Thymus (tissue), 11 donors: ENCODE results near the gene DMWD. TPM values are rescaled to one million over a fixed set of nuclear protein-coding genes. Genes with fewer than 3 reads are reported as not detected.

Experiments used
- DNase-seq, 9 donors: peaks; one replicate each; pipeline ENCODE4 v3.0.0-alpha.2; 2013; ENCODE audit warnings: low spot score in 9 of 9, low read depth in 6 of 9, missing footprints in 1 of 9
- H3K27ac ChIP-seq, 2 donors: one replicate each; pipeline ENCODE4 v1.5.1; 2013; ENCODE audit warnings: control low read depth in 1 of 2, low read depth in 1 of 2, low read length in 1 of 2, mild to moderate bottlenecking in 1 of 2, moderate library complexity in 1 of 2
- H3K27me3 ChIP-seq, 2 donors: one replicate each; pipeline ENCODE4 v1.5.1; 2013; ENCODE audit warnings: low read length in 1 of 2; ENCODE audit not compliant: control insufficient read depth in 2 of 2, insufficient read depth in 1 of 2
- H3K36me3 ChIP-seq, 2 donors: one replicate each; pipeline ENCODE4 v1.5.1; 2013; ENCODE audit warnings: low read length in 1 of 2, mild to moderate bottlenecking in 1 of 2, moderate library complexity in 1 of 2; ENCODE audit not compliant: control insufficient read depth in 2 of 2, insufficient read depth in 2 of 2
- H3K4me1 ChIP-seq, 2 donors: one replicate each; pipeline ENCODE4 v1.5.1; 2013; ENCODE audit warnings: low read length in 2 of 2; ENCODE audit not compliant: control insufficient read depth in 2 of 2, insufficient read depth in 2 of 2
- H3K4me3 ChIP-seq, 2 donors: one replicate each; pipeline ENCODE4 v1.5.1; 2013; ENCODE audit warnings: low read length in 2 of 2, control low read depth in 1 of 2, mild to moderate bottlenecking in 1 of 2
- H3K9me3 ChIP-seq, 2 donors: one replicate each; pipeline ENCODE4 v1.5.1; 2013; ENCODE audit warnings: low read length in 1 of 2, mild to moderate bottlenecking in 1 of 2; ENCODE audit not compliant: control insufficient read depth in 2 of 2, insufficient read depth in 1 of 2
- WGBS: extraction: QIAGEN DNeasy Blood & Tissue Kit; methylation state at CpG from one replicate; pipeline ENCODE4 v1.1.7; 2013; 5-methylcytosine and 5-hydroxymethylcytosine counted together
- polyA plus RNA-seq: library from polyadenylated mRNA; stranded (reverse); fragments of 200-250 nt; gene quantifications from one replicate; pipeline ENCODE4 v1.2.3, GENCODE V29; 2013
- total RNA-seq: library from RNA; stranded (reverse); fragments of 120-200 nt; gene quantifications from one replicate; pipeline ENCODE4 v1.2.4, GENCODE V29; 2013
- donor health status: healthy.

DMWD gene
- total and polyA plus RNA-seq, 2 donors = 12.4 to 18.1 TPM

GRCh38 chr19:45785781-45786532, 6.7 kb downstream of the DMWD start:
- WGBS = 97% methylated on average over 57 of the region's 57 CpGs
- H3K4me1 ChIP-seq = peaks cover 0 to 5% of the 10 kb centered on the region in 2 donors
- no peak overlapping the region for H3K27ac ChIP-seq
- peaks cover 48 to 52% of the 10 kb centered on the region in 2 donors for H3K36me3 ChIP-seq
- H3K4me3 ChIP-seq = no peak overlapping the region
- H3K27me3 ChIP-seq = peaks cover 0 to 53% of the 10 kb centered on the region in 2 donors
- H3K9me3 ChIP-seq = peaks cover 0 to 4% of the 10 kb centered on the region in 2 donors
- no peak for DNase-seq

DNA sequence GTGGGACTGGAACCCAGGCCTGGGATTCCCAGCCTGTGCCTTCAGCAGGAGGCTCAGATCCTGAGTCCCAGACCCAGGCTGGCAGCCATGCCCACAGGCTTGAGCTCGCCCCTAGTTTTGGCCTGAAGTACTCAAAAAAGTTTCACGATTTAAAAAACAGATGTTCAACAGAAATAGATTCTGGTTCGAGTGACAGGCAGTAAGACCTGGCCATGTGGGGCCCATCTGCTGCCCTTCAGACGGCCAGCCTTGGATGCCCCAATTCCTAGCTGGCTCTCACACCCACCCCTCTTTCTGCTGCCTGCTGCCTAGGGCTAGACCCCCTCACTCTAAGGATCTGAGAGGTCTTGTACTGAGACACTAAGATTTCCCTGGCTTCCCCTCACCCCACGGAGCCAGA, 7.5 kb downstream of the DMWD start:
- H3K27me3 ChIP-seq = peaks cover 1 to 61% of the 10 kb centered on the region in 2 donors
- H3K9me3 ChIP-seq = peaks cover 0 to 4% of the 10 kb centered on the region in 2 donors
- H3K4me3 ChIP-seq = no peak overlapping the region
- 92% methylated on average over 5 of the region's 5 CpGs for WGBS
- no peak overlapping the region for H3K27ac ChIP-seq
- H3K36me3 ChIP-seq = peaks cover 45 to 52% of the 10 kb centered on the region in 2 donors
- no peak for DNase-seq
- peaks cover 0 to under 1% of the 10 kb centered on the region in 2 donors for H3K4me1 ChIP-seq

DNA sequence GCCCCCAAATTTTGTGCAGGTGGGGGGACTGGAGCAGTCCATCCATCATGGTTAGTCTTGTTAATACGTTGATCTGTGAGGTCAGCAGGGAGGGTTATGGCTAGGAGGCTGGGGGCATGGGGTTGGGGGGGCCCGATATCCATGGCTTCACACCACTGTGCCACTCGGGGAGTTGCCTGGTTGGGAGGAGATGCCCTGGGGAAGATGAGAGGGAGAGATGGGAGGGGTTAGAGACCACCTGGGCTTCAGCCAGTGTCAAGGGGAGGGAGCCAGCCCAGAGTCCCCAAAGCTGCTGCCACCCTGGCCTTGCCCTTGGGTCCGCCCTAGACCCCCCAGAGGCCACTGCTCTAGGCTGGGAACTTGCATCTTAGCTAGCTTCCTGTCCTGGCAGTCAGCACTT, 8.5 kb downstream of the DMWD start:
- WGBS = 94% methylated on average over 4 of the region's 4 CpGs
- Histone ChIP-seq H3K27me3 (peaks cover 2 to 71% of the 10 kb centered on the region in 2 donors), H3K36me3 (peaks cover 37 to 47% of the 10 kb centered on the region in 2 donors), H3K9me3 (peaks cover 0 to 4% of the 10 kb centered on the region in 2 donors), H3K4me1 (peaks cover 6 to 10% of the 10 kb centered on the region in 2 donors), H3K27ac (no peak overlapping the region), H3K4me3 (no peak overlapping the region)
- no peak for DNase-seq

DNA sequence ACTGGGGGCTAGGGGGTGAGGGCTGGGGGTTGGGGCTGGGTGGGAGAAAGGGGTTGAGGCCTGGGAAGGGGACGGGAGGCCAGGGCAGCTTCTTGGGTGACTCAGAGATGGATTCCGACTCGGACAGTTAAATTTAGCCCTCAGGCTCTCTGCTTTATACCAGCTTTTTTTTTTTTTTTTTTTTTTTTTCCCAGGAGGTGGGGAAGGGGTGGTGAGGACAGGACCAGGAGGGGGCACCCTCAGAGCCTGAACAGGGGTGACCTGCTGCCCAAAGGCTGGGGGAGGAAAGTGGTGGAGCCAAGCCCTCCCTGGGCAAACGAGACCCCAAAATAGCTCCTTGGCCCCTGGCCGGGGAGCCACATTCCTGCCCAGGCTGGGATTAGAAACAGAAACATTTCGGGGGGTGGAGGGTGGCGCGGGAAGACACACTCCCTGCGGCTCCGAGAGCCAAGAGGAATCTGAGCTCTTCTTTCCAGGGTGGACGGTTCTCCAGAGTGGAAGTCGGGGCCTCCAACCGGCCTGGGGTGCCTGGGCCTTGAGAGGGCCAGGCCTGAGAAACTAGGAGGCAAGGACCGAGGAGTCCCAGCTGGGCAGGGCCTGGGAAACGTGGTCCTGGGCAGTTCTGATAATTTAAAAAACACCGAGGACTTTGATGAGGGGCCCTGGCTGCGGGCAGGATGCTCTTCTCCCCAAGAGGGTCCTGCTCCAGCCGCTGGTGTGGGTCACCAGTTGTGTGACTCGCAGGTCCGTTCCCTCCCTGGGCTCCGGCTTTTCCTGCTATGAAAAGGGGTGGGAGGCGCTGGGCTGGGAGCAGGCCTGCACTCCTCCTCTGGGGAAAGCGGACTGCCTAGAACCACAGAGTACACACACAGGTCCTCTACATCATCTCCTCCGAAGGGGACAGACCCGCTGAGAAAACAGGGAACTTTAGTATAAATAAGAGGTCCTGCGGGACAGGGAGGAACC, 9.5 kb downstream of the DMWD start:
- peaks cover 0 to 4% of the 10 kb centered on the region in 2 donors for H3K9me3 ChIP-seq
- H3K27me3 ChIP-seq = peaks cover 2 to 72% of the 10 kb centered on the region in 2 donors
- 90% methylated on average over 26 of the region's 26 CpGs for WGBS
- peaks cover 28 to 37% of the 10 kb centered on the region in 2 donors for H3K36me3 ChIP-seq
- no peak overlapping the region for H3K27ac ChIP-seq
- H3K4me3 ChIP-seq = no peak overlapping the region
- DNase-seq = no peak
- peaks cover 11 to 16% of the 10 kb centered on the region in 2 donors for H3K4me1 ChIP-seq

DNA sequence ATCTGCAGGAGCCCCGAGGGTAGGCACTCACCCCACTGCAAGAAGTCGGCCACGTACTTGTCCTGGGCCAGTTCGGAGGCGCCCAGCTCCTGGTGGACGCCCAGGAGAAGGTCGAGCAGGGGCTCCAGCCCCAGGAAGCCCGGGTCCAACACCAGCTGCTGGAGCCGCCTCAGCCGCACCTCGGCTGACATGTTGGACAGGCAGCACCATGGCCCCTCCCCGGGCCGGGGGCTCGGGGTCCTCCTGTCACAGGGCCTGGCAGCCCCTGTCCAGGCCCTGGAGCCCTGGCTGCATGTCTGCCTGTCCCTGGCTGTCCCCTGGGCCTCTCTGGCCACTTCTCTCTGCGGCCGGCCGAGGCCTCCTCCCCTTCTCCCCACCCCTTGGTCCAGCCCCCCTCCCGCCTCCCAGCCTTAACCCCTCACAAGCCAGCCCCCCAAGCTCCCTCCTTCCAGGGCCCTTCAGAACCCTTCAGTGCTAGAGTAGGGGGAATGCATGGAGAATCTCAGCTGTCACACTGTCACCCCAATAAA, 10.4 kb downstream of the DMWD start, which contains the start of gene DMPK:
Gene DMPK (minus strand): TSS at position 329 of the 530 bp plus-strand sequence. CDS start 138 bp downstream, at position 191.
- Histone ChIP-seq H3K36me3 (peaks cover 30 to 38% of the 10 kb centered on the region in 2 donors), H3K27ac (no peak within 1 kb of the TSS), H3K4me1 (peaks cover 11 to 16% of the 10 kb centered on the region in 2 donors), H3K9me3 (peaks cover 0 to 4% of the 10 kb centered on the region in 2 donors), H3K4me3 (no peak within 1 kb of the TSS), H3K27me3 (peaks cover 2 to 76% of the 10 kb centered on the region in 2 donors)
- whole genome bisulfite sequencing = 67% methylated on average over 18 of the region's 18 CpGs
- no peak for DNase-seq

GRCh38 chr19:45781214-45782161, 11.2 kb downstream of the DMWD start:
- Histone ChIP-seq H3K4me3 (no peak overlapping the region), H3K27me3 (peaks cover 2 to 70% of the 10 kb centered on the region in 2 donors), H3K36me3 (peaks cover 29 to 37% of the 10 kb centered on the region in 2 donors), H3K4me1 (peaks cover 11 to 16% of the 10 kb centered on the region in 2 donors), H3K27ac (no peak overlapping the region), H3K9me3 (peaks cover 0 to 4% of the 10 kb centered on the region in 2 donors)
- DNase-seq = no peak
- WGBS = 84% methylated on average over 17 of the region's 17 CpGs

DNA sequence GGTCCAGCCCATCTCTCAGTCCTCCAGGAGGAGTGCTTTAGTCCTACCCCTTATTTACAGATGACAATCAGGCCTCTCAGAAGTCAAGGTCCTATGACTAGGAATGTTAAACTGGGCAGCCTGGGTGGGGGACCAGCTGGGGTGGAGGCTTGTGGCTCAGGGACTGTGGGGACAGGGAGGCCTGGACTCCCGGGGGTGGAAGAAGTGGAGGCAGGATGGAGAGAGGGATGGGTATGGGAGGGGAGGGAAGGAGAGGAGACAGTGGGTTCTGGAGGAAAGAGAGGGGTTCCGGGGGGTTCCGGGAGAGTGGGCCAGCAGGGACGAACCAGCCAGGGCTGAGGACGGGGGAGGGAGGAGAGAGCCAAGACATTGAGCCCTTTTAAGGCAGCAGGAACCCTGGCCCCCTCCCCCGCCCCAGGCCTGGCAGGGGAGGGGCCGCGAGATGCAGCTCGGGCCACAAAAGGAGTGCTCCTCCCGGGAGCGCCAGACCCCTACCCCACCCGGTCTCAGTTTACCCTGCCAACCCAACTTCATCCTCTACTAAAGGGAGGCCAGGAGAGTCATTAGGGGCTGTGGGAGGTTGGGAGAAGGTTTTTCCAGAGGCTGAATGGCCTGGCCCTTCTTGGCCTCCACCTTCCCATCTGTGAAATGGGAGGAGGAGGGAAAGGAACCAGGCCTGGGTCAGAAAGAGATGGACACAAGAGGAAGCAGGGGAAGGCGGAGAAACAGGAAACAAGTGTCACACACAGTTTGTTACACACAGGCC, 12.0 kb downstream of the DMWD start:
- H3K27me3 ChIP-seq = peaks cover 2 to 68% of the 10 kb centered on the region in 2 donors
- peaks cover 11 to 16% of the 10 kb centered on the region in 2 donors for H3K4me1 ChIP-seq

More for the DNA sequence above, 12.0 kb downstream of the DMWD start:
- H3K4me3 ChIP-seq = no peak overlapping the region
- H3K36me3 ChIP-seq = peaks cover 22 to 29% of the 10 kb centered on the region in 2 donors
- no peak for DNase-seq
- 51% methylated on average over 13 of the region's 13 CpGs for WGBS
- no peak overlapping the region for H3K27ac ChIP-seq
- peaks cover 0 to 4% of the 10 kb centered on the region in 2 donors for H3K9me3 ChIP-seq
